ENCODE results near the gene ADSL.

ADSL gene

DNA sequence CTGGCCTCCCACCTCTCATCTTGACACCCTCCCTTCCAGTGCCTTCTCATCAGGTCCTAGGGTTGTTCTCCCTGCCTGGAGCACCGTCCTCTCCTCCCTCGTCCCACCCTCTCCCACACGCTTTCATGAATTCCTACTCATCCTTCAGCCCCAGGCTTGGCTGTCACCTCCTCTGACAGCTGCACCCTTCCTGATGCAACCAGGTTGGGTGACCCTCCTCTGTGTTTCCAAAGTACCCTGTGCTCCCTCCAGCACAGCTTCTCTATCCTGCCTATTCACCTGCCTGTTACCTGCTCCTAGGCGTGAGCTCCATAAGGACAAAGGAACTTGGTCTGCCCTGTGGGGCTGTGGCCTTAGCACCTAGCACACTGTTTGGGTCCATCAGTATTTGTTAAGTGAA is 82.5 kb downstream of the ADSL start:
- DNase-seq: no peak
- Histone ChIP-seq H3K27me3 (replicated peaks) (no peaks in the 10 kb centered on the region), H3K36me3 (replicated peaks) (peaks cover 55% of the 10 kb centered on the region), H3K4me3 (ENCODE audit: low read depth, low read length) (no peak overlapping the region), H3K27ac (no peak overlapping the region)
- in situ Hi-C loops (cut with HindIII; ENCODE audit: low pct_ligation_motif_present, low sequenced_read_pairs): no loop called here
- TF ChIP-seq, protein P1, sequence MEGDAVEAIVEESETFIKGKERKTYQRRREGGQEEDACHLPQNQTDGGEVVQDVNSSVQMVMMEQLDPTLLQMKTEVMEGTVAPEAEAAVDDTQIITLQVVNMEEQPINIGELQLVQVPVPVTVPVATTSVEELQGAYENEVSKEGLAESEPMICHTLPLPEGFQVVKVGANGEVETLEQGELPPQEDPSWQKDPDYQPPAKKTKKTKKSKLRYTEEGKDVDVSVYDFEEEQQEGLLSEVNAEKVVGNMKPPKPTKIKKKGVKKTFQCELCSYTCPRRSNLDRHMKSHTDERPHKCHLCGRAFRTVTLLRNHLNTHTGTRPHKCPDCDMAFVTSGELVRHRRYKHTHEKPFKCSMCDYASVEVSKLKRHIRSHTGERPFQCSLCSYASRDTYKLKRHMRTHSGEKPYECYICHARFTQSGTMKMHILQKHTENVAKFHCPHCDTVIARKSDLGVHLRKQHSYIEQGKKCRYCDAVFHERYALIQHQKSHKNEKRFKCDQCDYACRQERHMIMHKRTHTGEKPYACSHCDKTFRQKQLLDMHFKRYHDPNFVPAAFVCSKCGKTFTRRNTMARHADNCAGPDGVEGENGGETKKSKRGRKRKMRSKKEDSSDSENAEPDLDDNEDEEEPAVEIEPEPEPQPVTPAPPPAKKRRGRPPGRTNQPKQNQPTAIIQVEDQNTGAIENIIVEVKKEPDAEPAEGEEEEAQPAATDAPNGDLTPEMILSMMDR (IDR thresholded peaks at IDR 0.05; ENCODE audit: low read depth, low read length, missing control alignments): no peak

DNA sequence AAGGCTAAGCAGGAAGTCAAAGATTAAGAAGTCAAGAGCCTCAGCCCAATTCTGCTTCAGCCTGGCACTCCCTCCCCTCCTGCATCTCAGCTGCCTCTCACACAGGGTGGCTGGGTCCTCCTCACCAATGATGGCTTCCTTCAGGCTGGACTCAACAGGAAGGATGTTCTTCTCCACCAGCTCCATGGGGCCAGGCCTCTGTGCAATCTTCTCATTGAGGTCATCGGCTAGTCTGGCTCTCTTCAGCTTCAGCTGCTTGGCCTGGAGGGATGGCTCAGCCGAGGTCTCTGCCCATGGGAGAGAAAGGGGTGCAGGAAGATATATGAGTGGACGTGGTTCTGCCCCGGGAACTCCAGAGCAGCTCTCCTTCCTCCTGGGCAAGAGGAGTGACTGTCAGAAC is 83.2 kb downstream of the ADSL start:
- TF ChIP-seq, protein P1 (IDR thresholded peaks at IDR 0.05; ENCODE audit: low read depth, low read length, missing control alignments): no peak
- no peak for DNase-seq
- Histone ChIP-seq H3K27ac (no peak overlapping the region), H3K27me3 (replicated peaks) (no peaks in the 10 kb centered on the region), H3K4me3 (ENCODE audit: low read depth, low read length) (no peak overlapping the region), H3K36me3 (replicated peaks) (peaks cover 50% of the 10 kb centered on the region)
- in situ Hi-C loops (cut with HindIII; ENCODE audit: low pct_ligation_motif_present, low sequenced_read_pairs): no loop called here

DNA sequence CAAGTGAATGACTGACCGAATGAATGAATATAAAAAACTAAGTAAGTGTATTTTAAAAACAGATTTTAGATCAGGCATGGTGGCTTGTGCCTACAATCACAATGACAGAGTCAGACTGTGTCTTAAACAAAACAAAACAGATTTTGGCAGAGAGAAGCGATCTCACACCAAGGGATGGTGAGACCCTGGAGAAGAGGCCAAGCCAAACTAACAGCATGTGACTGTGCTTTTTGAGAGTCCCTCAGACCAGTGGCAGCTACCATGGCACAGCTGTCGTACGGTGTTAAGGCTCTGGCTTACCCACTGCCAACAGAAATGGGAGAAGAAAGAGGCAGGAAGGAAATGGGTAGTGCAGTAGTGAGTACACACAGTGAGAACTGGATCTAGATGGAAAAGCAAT is 84.7 kb downstream of the ADSL start:
- no peak overlapping the region for H3K4me3 ChIP-seq (ENCODE audit: low read depth, low read length)
- H3K27ac ChIP-seq: no peak overlapping the region
- in situ Hi-C loops (cut with HindIII; ENCODE audit: low pct_ligation_motif_present, low sequenced_read_pairs): no loop called here
- no peaks in the 10 kb centered on the region for H3K27me3 ChIP-seq (replicated peaks)
- TF ChIP-seq, protein P1 (IDR thresholded peaks at IDR 0.05; ENCODE audit: low read depth, low read length, missing control alignments): no peak
- H3K36me3 ChIP-seq (replicated peaks): peaks cover 45% of the 10 kb centered on the region
- DNase-seq: no peak

DNA sequence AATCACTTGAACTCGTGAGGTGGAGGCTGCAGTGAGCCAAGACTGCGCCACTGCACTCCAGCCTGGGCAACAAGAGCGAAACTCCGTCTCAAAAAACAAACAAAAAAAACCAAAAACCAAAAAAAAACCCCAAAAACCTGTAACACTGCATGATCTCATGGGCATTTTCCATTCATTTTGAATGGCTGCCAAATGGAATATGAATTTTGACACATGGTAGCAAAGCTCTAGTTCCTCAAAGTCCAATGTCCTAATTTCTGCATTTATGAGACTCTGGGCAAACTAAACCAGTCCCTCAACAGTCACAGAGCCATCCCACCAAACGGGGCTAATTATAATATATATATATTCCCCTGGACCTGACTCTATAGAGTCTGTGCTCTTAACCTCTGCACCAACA is 85.9 kb downstream of the ADSL start:
- DNase-seq: no peak
- no peak overlapping the region for H3K27ac ChIP-seq
- TF ChIP-seq, protein P1 (IDR thresholded peaks at IDR 0.05; ENCODE audit: low read depth, low read length, missing control alignments): no peak
- peaks cover 33% of the 10 kb centered on the region for H3K36me3 ChIP-seq (replicated peaks)
- in situ Hi-C loops (cut with HindIII; ENCODE audit: low pct_ligation_motif_present, low sequenced_read_pairs): no loop called here
- H3K4me3 ChIP-seq (ENCODE audit: low read depth, low read length): no peak overlapping the region
- H3K27me3 ChIP-seq (replicated peaks): no peaks in the 10 kb centered on the region

- Histone ChIP-seq H3K27ac (no peak overlapping the region), H3K36me3 (replicated peaks) (peaks cover 30% of the 10 kb centered on the region)
- in situ Hi-C loops (cut with HindIII; ENCODE audit: low pct_ligation_motif_present, low sequenced_read_pairs): no loop called here
These were observed 86.3 kb downstream of the ADSL start for GRCh38 chr22:40432625-40433024.

More at GRCh38 chr22:40432625-40433024, 86.3 kb downstream of the ADSL start:
- Histone ChIP-seq H3K27me3 (replicated peaks) (no peaks in the 10 kb centered on the region), H3K4me3 (ENCODE audit: low read depth, low read length) (no peak overlapping the region)
- no peak for DNase-seq
- TF ChIP-seq, protein P1 (IDR thresholded peaks at IDR 0.05; ENCODE audit: low read depth, low read length, missing control alignments): no peak
